Measurements from ENCODE around the gene TMEM270.

TMEM270 gene

DNA sequence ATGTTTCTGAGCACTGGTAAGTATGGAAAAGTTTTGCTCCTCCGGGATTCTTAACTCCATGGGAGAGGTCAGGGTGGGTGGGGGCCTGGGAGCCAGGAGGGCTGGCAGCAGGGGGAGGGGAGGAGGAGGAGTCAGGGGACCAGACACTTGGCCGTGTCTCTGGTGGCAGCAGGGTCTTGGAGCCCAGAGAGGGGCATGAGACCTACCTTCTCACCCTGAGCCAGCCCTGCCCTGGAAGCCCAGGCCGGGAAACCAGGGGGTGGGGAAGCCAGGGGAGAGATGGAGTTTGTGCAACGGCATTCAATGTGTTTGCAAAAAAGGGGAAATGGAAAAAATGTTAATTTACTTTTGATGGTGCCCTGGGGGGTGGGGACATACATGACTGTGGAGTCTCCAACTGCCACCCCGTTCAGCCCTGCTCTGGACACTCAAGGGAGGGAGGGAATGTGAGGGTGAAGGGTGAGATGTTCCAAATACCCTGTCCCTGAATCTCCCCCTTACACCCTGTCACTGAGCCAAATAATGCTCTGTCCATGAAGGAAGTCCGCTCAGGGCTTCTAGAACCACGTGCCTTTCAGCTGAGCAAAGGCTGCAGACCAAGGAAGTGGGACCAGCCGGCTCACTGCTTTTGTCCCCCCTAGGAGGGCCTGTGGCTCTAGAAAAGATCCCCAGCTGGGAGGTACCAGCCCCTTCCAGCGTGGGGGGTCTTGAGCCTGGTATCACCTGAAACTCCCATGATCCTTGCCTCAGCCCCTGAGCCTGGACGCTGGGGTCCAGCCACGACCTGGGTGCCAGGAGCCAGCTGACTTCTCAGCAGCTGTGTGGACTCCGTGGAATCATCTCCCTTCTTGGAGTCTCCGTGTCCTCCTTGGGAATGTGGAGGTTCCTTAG, 48.3 kb downstream of the TMEM270 start:
- DNase-seq: no peak

DNA sequence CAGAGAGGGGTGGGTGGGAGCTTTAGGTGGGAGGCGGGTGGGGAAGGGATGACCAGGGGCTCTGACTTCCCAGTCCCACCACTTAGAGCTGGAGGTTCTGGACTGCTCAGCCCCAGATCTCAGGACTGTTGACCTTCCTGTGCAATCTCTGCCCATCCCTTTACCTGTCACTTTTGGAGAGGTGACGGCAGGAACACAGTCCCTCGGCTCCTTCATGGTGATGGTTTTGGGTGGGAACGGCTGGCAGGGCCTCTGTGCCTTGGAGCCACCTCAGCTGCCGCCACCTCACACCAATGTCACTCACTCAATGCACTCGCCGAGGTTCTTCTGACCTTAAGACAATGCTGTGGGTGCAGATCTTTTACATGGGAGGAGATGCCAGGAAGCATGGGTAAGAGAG, 49.0 kb downstream of the TMEM270 start:
- no peak for DNase-seq

DNA sequence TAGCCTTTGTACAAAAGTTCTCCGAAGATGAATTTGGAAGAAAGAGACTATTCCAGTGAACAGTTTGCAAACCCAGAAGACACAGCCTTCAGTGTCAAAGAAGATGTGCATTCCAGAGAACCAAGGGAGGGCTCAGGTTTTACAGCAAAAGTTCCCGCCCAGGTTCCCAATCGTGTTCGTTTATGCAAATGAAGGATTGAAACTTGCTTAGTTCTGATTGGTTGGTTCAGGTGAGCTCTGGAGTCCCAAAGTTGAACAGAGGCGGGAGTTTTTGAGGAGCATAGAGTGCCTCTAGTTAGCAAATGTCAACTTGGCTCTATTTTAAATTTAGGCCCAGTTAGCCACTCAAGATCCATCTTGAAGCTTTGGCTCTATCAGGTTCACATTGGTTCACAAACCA, 51.3 kb downstream of the TMEM270 start:
- no peak for DNase-seq
